Glutamatergic neuron (in vitro differentiated cells): ENCODE data around the gene PIGL. TPM values are rescaled to one million over a fixed set of nuclear protein-coding genes. Genes with fewer than 3 reads are reported as not detected.
A peak's percentile ranks its signal among the peaks of the same experiment; 100 is the strongest.
"Not testable (repeated sequence)": the region's sequence is repeated elsewhere in the genome, so short reads cannot be mapped to it uniquely, and the experiment has no call there.

Source experiments
- DNase-seq: peaks from one replicate; pipeline ENCODE4 v3.0.0; 2022
- H3K27ac Mint-ChIP-seq: one replicate; pipeline ENCODE4 v1.8.0; 2020; ENCODE audit warnings: mild to moderate bottlenecking, mixed read lengths, inconsistent platforms; ENCODE audit not compliant: unreplicated experiment
- H3K27me3 Mint-ChIP-seq: one replicate; pipeline ENCODE4 v1.8.0; 2020; ENCODE audit warnings: mild to moderate bottlenecking, moderate library complexity, mixed read lengths, inconsistent platforms; ENCODE audit not compliant: unreplicated experiment
- H3K36me3 Mint-ChIP-seq: one replicate; pipeline ENCODE4 v1.8.0; 2020; ENCODE audit warnings: mild to moderate bottlenecking, mixed read lengths, inconsistent platforms; ENCODE audit not compliant: unreplicated experiment
- H3K4me1 Mint-ChIP-seq: one replicate; pipeline ENCODE4 v1.8.0; 2020; ENCODE audit warnings: mild to moderate bottlenecking, low read depth, mixed read lengths, inconsistent platforms; ENCODE audit not compliant: unreplicated experiment
- H3K4me3 Mint-ChIP-seq: one replicate; pipeline ENCODE4 v1.8.0; 2020; ENCODE audit warnings: mild to moderate bottlenecking, mixed read lengths, inconsistent platforms; ENCODE audit not compliant: unreplicated experiment
- H3K9me3 Mint-ChIP-seq: one replicate; pipeline ENCODE4 v1.8.0; 2020; ENCODE audit warnings: mild to moderate bottlenecking, moderate library complexity, mixed read lengths, inconsistent platforms; ENCODE audit not compliant: unreplicated experiment
- CTCF ChIP-seq: fragments of 200-600 bp; sonication (generic); IDR thresholded peaks from one replicate; pipeline ENCODE4 v1.5.0; 2021; ENCODE audit not compliant: partially characterized antibody, unreplicated experiment
- total RNA-seq: library from RNA; stranded (reverse); fragmentation: NEBNext Ultra II Directional; extraction: Animal tissue kit (Norgen Biotek cat#: 25700); gene quantifications from one replicate; pipeline ENCODE4 v1.2.1, GENCODE V29; 2021; ENCODE audit not compliant: unreplicated experiment

Gene PIGL
- total RNA-seq, 1 donor from 2014 or later, result 37.0 TPM

GRCh38 chr17:16302856-16303255 lies 85.8 kb downstream of the PIGL start:
- H3K4me1 Mint-ChIP-seq, result no peaks in the 10 kb centered on the region
- no peak overlapping the region for H3K4me3 Mint-ChIP-seq
- H3K27ac Mint-ChIP-seq, result no peak overlapping the region
- H3K9me3 Mint-ChIP-seq, result no peaks in the 10 kb centered on the region
- peaks cover 4% of the 10 kb centered on the region for H3K36me3 Mint-ChIP-seq
- DNase-seq, result no peak
- TF ChIP-seq CTCF, result no peak
- no peaks in the 10 kb centered on the region for H3K27me3 Mint-ChIP-seq

- no peak for DNase-seq
- H3K27me3 Mint-ChIP-seq, result no peaks in the 10 kb centered on the region
Measured at GRCh38 chr17:16304830-16305229, 87.8 kb downstream of the PIGL start.

GRCh38 chr17:16306211-16306610 lies 89.2 kb downstream of the PIGL start:
- H3K4me1 Mint-ChIP-seq, result peaks cover 8% of the 10 kb centered on the region
- DNase-seq, result no peak
- H3K4me3 Mint-ChIP-seq, result no peak overlapping the region
- H3K27ac Mint-ChIP-seq, result no peak overlapping the region
- TF ChIP-seq CTCF, result no peak
- peaks cover 4% of the 10 kb centered on the region for H3K9me3 Mint-ChIP-seq
- peaks cover 10% of the 10 kb centered on the region for H3K36me3 Mint-ChIP-seq
- peaks cover 1% of the 10 kb centered on the region for H3K27me3 Mint-ChIP-seq

More at GRCh38 chr17:16304830-16305229, 87.8 kb downstream of the PIGL start:
- no peaks in the 10 kb centered on the region for H3K4me1 Mint-ChIP-seq
- peaks cover 4% of the 10 kb centered on the region for H3K36me3 Mint-ChIP-seq
- no peaks in the 10 kb centered on the region for H3K9me3 Mint-ChIP-seq
- no peak overlapping the region for H3K27ac Mint-ChIP-seq
- H3K4me3 Mint-ChIP-seq, result no peak overlapping the region
- TF ChIP-seq CTCF, result peak; percentile 40

GRCh38 chr17:16312061-16312460 lies 95.1 kb downstream of the PIGL start:
- H3K27ac Mint-ChIP-seq, H3K4me1 Mint-ChIP-seq, H3K9me3 Mint-ChIP-seq, H3K27me3 Mint-ChIP-seq, DNase-seq, H3K4me3 Mint-ChIP-seq: not testable (repeated sequence)
- H3K36me3 Mint-ChIP-seq, result peaks cover 16% of the 10 kb centered on the region

- Mint-ChIP-seq H3K4me3 (no peak overlapping the region), H3K9me3 (peaks cover 10% of the 10 kb centered on the region)
Measured at GRCh38 chr17:16313139-16314090, 96.4 kb downstream of the PIGL start.

More at GRCh38 chr17:16313139-16314090, 96.4 kb downstream of the PIGL start:
- H3K36me3 Mint-ChIP-seq, result peaks cover 16% of the 10 kb centered on the region
- H3K4me1 Mint-ChIP-seq, result peaks cover 8% of the 10 kb centered on the region
- H3K27me3 Mint-ChIP-seq, result peaks cover 3% of the 10 kb centered on the region
- no peak for DNase-seq
- TF ChIP-seq CTCF, result no peak
- no peak overlapping the region for H3K27ac Mint-ChIP-seq
